CD14-positive monocyte (primary cell): Measurements from ENCODE around the gene CYFIP2. TPM values are rescaled to one million over a fixed set of nuclear protein-coding genes. Genes with fewer than 3 reads are reported as not detected.
A peak's percentile ranks its signal among the peaks of the same experiment; 100 is the strongest.

Source experiments
- DNase-seq, 3 donors: peaks; one replicate each; pipeline ENCODE4 v3.0.0-alpha.2; 2011 to 2022
- H2AFZ ChIP-seq: 2 replicates; pipeline ENCODE4 v1.6.0; 2012; ENCODE audit warnings: mild to moderate bottlenecking, low read depth, low read length, inconsistent platforms; ENCODE audit not compliant: insufficient read depth, poor library complexity, severe bottlenecking
- H3K27ac ChIP-seq, 2 donors: 1 replicate in 1 of 2; 2 replicates in 1 of 2; pipeline ENCODE4 v1.5.1; 2012 to 2013; ENCODE audit warnings: low read length in 2 of 2, control low read depth in 1 of 2, inconsistent platforms in 1 of 2, low read depth in 1 of 2, mild to moderate bottlenecking in 1 of 2
- H3K27me3 ChIP-seq, 2 donors: one replicate each; pipeline versions ENCODE4 v1.6.0 to v1.6.1; 2011 to 2013; ENCODE audit warnings: low read length in 2 of 2; ENCODE audit not compliant: control insufficient read depth in 2 of 2, insufficient read depth in 2 of 2
- H3K36me3 ChIP-seq, 2 donors: replicated peaks in 1 of 2; 1 replicate in 1 of 2; 2 replicates in 1 of 2; pipeline versions ENCODE4 v1.5.1 to v1.6.1; 2012 to 2013; ENCODE audit warnings: low read length in 2 of 2, control low read depth in 1 of 2, inconsistent platforms in 1 of 2, mild to moderate bottlenecking in 1 of 2; ENCODE audit not compliant: insufficient read depth in 2 of 2, control insufficient read depth in 1 of 2
- H3K4me1 ChIP-seq, 2 donors: 1 replicate in 1 of 2; 2 replicates in 1 of 2; pipeline versions ENCODE4 v1.5.1 to v1.6.1; 2012 to 2013; ENCODE audit warnings: low read length in 2 of 2, control low read depth in 1 of 2, inconsistent platforms in 1 of 2, mild to moderate bottlenecking in 1 of 2, moderate library complexity in 1 of 2; ENCODE audit not compliant: insufficient read depth in 2 of 2, control insufficient read depth in 1 of 2
- H3K4me2 ChIP-seq: replicated peaks from 2 replicates; pipeline ENCODE3; 2012; ENCODE audit warnings: low read length, moderate library complexity, mild to moderate bottlenecking; ENCODE audit not compliant: poor library complexity, severe bottlenecking; ENCODE audit errors: extremely low read depth
- H3K4me3 ChIP-seq, 3 experiments: fragments of 200-600 bp in 1 of 3; sonication (generic) in 1 of 3; replicated peaks in 1 of 3; 1 replicate in 2 of 3; 2 replicates in 1 of 3; pipeline ENCODE4 v1.5.1; 2011 to 2013; ENCODE audit warnings: low read length in 3 of 3, mild to moderate bottlenecking in 3 of 3, control low read depth in 2 of 3, low read depth in 2 of 3, inconsistent platforms in 1 of 3, moderate library complexity in 1 of 3
- H3K79me2 ChIP-seq: 2 replicates; pipeline ENCODE4 v1.6.0; 2012; ENCODE audit warnings: mild to moderate bottlenecking, control low read depth, inconsistent platforms, low read length, moderate library complexity; ENCODE audit not compliant: insufficient read depth
- H3K9ac ChIP-seq: 2 replicates; pipeline ENCODE4 v1.6.0; 2017; ENCODE audit warnings: low read length, mild to moderate bottlenecking; ENCODE audit not compliant: insufficient read depth, poor library complexity, severe bottlenecking
- H3K9me3 ChIP-seq, 2 donors: replicated peaks in 1 of 2; 1 replicate in 1 of 2; 2 replicates in 1 of 2; pipeline versions ENCODE4 v1.5.1 to v1.6.1; 2012 to 2013; ENCODE audit warnings: low read length in 2 of 2, control low read depth in 1 of 2; ENCODE audit not compliant: control insufficient read depth in 1 of 2, insufficient read depth in 1 of 2
- H4K20me1 ChIP-seq: 2 replicates; pipeline ENCODE4 v1.6.0; 2012; ENCODE audit warnings: mild to moderate bottlenecking, low read length, control low read depth, moderate library complexity; ENCODE audit not compliant: insufficient read depth
- H3K27ac Mint-ChIP-seq, 7 donors: one replicate each; pipeline ENCODE4 v1.8.0; 2020; ENCODE audit warnings: mild to moderate bottlenecking in 7 of 7, mixed read lengths in 7 of 7, moderate library complexity in 6 of 7, inconsistent platforms in 2 of 7
- H3K27me3 Mint-ChIP-seq, 3 donors: one replicate each; pipeline ENCODE4 v1.8.0; 2021 to 2022; ENCODE audit warnings: low read depth in 3 of 3, mild to moderate bottlenecking in 3 of 3, mixed read lengths in 3 of 3, moderate library complexity in 3 of 3, inconsistent platforms in 1 of 3
- H3K36me3 Mint-ChIP-seq, 2 donors: one replicate each; pipeline ENCODE4 v1.8.0; 2020; ENCODE audit warnings: mixed read lengths in 2 of 2, inconsistent platforms in 1 of 2, mild to moderate bottlenecking in 1 of 2
- H3K4me1 Mint-ChIP-seq: one replicate; pipeline ENCODE4 v1.8.0; 2020; ENCODE audit warnings: mild to moderate bottlenecking, mixed read lengths
- H3K4me3 Mint-ChIP-seq, 2 donors: one replicate each; pipeline ENCODE4 v1.8.0; 2020; ENCODE audit warnings: mild to moderate bottlenecking in 2 of 2, mixed read lengths in 2 of 2, moderate library complexity in 1 of 2
- H3K9me3 Mint-ChIP-seq, 7 donors: one replicate each; pipeline ENCODE4 v1.8.0; 2020 to 2022; ENCODE audit warnings: mixed read lengths in 7 of 7, mild to moderate bottlenecking in 6 of 7, moderate library complexity in 6 of 7, inconsistent platforms in 2 of 7
- CTCF ChIP-seq: fragments of 200-600 bp; IDR thresholded peaks from one replicate; pipeline ENCODE4 v1.8.0; 2022; ENCODE audit warnings: antibody characterized with exemption, mild to moderate bottlenecking
- WGBS: methylation state at CpG from one replicate; pipeline ENCODE4 v1.1.5; 2013; ENCODE audit warnings: missing lambda C conversion rate; ENCODE audit not compliant: insufficient coverage; 5-methylcytosine and 5-hydroxymethylcytosine counted together
- intact Hi-C, 2 donors: fragments of 100-400 bp; cut with micrococcal nuclease; formaldehyde crosslinking; loops; one replicate each; pipeline versions ENCODE4 v1.15.0 to v1.15.1; 2023
- polyA plus RNA-seq, 3 donors: library from polyadenylated mRNA; depleted of rRNA in 1 of 3; unstranded in 2 of 3; stranded (reverse) in 1 of 3; fragments of 300-500 nt in 2 of 3; fragments of >200 nt in 1 of 3; fragmentation: Illumina TruSeq in 2 of 3; gene quantifications; 1 replicate in 2 of 3; 2 replicates in 1 of 3; pipeline ENCODE4 v1.2.3, GENCODE V29; 2012 to 2021

Gene CYFIP2
- polyA plus RNA-seq, 3 donors: 33.6 to 45.6 (median 36.0) TPM

- Histone ChIP-seq H3K27me3 (no peaks in the 10 kb centered on the region), H3K9me3 (no peaks in the 10 kb centered on the region), H3K79me2 (no peaks in the 10 kb centered on the region), H3K9ac (no peak overlapping the region), H3K4me1 (peaks cover 6 to 13% of the 10 kb centered on the region in 2 donors), H3K36me3 (peaks cover 6 to 61% of the 10 kb centered on the region in 2 donors), H4K20me1 (no peaks in the 10 kb centered on the region), H3K27ac (no peak overlapping the region), H3K4me3 (no peak overlapping the region), H3K4me2 (no peak overlapping the region), H2AFZ (no peak overlapping the region)
- H3K36me3 Mint-ChIP-seq: peaks cover 39 to 48% of the 10 kb centered on the region in 2 donors
- 93% methylated on average over 14 of the region's 14 CpGs for WGBS
- no peak for DNase-seq
- no peak overlapping the region for H3K4me3 Mint-ChIP-seq
- peaks cover 11% of the 10 kb centered on the region for H3K4me1 Mint-ChIP-seq
- TF ChIP-seq CTCF: no peak
- H3K27ac Mint-ChIP-seq: no peak overlapping the region
- intact Hi-C loops: loop anchor here in 1 of 2 donors (5.0 kb wide), 1 partner anchor 57 kb away; no protein-coding TSS in a partner anchor
- H3K27me3 Mint-ChIP-seq: peaks cover 0 to 1% (median 0%) of the 10 kb centered on the region in 3 donors
- H3K9me3 Mint-ChIP-seq: no peaks in the 10 kb centered on the region
These were observed 43.9 kb downstream of the CYFIP2 start for GRCh38 chr5:157309796-157310195.

- Histone ChIP-seq H3K79me2 (no peaks in the 10 kb centered on the region), H3K9me3 (no peaks in the 10 kb centered on the region), H3K36me3 (peaks cover 6 to 67% of the 10 kb centered on the region in 2 donors), H3K4me3 (no peak overlapping the region), H2AFZ (no peak overlapping the region), H4K20me1 (no peaks in the 10 kb centered on the region), H3K9ac (no peak overlapping the region), H3K27me3 (no peaks in the 10 kb centered on the region), H3K27ac (no peak overlapping the region), H3K4me2 (no peak overlapping the region), H3K4me1 (peaks cover 6 to 8% of the 10 kb centered on the region in 2 donors)
- Mint-ChIP-seq H3K9me3 (no peaks in the 10 kb centered on the region), H3K27me3 (peaks cover 0 to 1% (median 0%) of the 10 kb centered on the region in 3 donors), H3K27ac (peak overlapping the region in 2 of 7 donors; percentile 19 to 51), H3K4me1 (peaks cover 7% of the 10 kb centered on the region), H3K4me3 (no peak overlapping the region), H3K36me3 (peaks cover 34 to 38% of the 10 kb centered on the region in 2 donors)
- no peak for DNase-seq
- 95% methylated on average over 11 of the region's 11 CpGs for WGBS
- intact Hi-C loops: loop anchor here in 1 of 2 donors (5.0 kb wide), 1 partner anchor 59 kb away; no protein-coding TSS in a partner anchor
- no peak for TF ChIP-seq CTCF
These were observed 45.7 kb downstream of the CYFIP2 start for GRCh38 chr5:157311595-157311994.
